GM18508 (cell line): ENCODE data around the gene NOBOX.
"Not testable (repeated sequence)": the region's sequence is repeated elsewhere in the genome, so short reads cannot be mapped to it uniquely, and the experiment has no call there.

Source experiments
- ATAC-seq: cut with Tn5 transposase; IDR thresholded peaks from one replicate; pipeline ENCODE4 v1.9.1; 2021; ENCODE audit warnings: moderate number of reproducible peaks; ENCODE audit not compliant: insufficient read depth, unreplicated experiment

Gene NOBOX

DNA sequence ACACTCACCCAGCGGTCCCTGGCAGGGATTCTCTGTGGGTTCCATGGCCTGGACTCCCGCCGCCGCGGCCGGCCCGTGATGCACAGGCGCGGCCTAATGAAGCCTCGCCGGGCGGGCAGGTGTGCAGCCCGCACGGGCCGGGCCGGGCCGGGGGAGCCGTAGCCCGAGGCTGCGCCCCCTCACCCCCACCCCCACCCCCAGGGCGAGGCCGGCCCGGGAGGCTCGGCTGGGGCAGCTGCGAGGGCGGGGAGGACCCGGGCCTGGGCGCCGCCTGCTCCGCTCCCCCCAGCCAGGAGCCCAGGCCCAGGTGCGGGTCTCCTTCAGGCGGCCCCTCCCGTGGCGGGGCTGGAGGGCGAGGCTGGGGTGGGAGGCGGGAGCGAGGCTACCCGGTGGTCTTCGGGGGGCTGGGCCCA lies at the start of gene NOBOX:
Gene NOBOX (minus strand): TSS at position 45 of the 413 bp plus-strand sequence.
- no peak for ATAC-seq

GRCh38 chr7:144452064-144452463 lies 48.6 kb upstream of the NOBOX start:
- peak; percentile 61 for ATAC-seq

DNA sequence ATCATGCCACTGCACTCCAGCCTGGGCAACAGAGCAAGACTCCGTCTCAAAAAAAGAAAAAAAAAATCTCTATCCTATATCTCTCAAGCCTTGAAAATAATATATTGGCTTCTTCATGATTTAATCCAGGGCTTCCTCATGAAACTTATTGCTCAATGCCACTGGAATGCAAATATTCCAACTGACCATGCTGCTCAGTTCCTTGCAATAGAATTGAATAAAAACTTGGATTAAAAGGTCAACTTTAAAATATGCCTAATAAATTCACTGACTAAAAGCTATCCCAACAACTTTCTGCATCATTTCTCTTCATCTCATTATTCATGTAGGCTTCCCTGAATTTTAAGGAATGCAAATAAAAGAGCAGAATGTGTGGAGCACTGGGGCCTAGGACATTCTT lies 42.1 kb upstream of the NOBOX start:
- no peak for ATAC-seq

DNA sequence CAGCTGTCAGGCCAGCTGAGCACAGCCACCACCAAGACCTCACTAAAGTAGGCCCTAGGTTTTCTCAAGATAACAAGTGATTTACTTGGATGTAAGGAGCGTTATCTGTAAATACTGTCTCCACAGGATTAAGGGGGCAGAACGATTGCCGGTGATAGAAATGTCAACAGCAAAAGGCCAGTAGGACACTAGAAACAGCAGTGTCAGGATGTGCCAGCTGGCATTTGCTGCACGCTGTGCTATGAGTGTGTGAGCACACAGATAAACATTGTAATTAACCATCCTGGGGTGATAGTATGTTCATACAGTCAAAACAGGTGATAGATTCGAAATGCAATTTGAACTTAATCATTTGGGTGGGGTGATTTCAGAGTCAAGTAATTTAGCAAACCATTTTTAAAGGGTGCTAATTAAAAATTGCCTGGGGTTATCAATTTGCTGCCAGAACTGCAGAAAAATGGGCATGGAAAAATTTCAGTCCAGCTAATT lies 36.3 kb upstream of the NOBOX start:
- no peak for ATAC-seq

- ATAC-seq, result no peak
Observed at GRCh38 chr7:144438759-144439158, 35.3 kb upstream of the NOBOX start.

DNA sequence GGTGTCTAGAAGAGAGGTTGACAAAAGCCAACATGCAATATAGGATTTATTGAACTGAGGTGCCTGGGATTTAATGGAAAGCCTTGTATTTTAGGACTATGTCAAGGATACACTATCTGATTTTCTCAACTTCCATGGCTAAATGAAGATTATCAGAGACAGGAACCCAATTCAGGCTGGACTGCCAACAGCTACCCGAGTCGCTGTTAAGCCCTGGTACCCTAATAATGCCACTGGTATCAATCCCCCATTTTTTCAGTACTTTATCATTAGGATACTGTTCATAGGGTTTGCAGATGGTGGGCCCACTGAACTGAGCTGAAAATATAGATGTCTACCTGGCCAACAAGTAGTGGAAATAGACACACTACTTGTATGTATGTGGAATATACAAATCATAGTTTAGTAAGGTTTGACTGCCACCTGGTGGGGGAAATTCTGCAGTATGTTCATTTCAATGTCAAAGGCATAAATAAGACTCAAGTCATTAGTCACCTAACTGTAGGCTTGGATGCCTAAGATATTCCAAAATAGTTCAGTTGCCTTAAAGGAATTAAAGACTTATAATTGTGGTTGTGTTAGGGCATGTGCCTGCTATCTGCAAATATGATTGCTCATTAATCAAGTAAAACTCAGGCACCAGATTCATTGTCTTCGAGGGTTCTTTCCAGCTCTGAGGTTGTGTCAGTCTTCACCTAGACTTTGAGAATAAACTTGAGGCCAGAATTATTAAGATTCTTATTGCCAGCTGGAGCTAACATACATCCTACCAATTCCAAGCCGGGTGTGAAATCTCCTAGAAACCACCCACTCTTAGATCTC lies 34.1 kb upstream of the NOBOX start:
- peak; percentile 74 for ATAC-seq

DNA sequence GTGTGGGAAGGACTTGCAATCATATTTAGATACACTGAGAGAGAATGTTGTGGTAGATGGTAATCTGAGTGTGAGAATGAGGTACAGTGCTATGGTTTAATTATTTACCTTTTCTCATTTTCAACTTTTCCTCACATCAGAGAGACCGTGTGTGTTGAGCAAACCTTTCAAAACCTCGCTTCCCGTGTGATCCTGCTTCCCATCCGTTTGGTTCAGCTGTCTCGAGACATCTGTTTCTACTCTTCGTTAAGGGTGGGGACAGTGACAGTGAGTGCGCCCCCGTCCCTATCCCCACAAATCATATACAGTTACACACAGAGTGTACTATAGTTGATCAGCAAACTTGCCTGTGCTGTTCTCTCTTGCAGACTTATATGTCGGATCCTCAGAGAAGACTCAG lies 33.0 kb upstream of the NOBOX start:
- ATAC-seq, result no peak

DNA sequence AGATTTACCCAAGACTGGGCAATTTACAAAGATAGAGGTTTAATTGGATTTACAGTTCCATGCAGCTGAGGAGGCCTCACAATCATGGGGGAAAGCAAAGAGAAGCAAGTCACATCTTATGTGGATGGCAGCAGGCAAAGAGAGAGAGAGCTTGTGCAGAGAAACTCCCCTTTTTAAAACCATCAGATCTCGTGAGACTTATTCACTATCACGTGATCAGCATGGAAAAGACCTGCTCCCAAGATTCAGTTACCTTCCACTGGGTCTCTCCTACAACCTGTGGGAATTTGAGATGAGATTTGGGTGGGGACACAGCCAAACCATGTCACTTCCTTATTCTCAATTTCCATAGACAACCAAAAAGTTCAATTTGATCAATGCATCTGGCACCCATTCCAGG lies 24.9 kb upstream of the NOBOX start:
- ATAC-seq, result no peak

DNA sequence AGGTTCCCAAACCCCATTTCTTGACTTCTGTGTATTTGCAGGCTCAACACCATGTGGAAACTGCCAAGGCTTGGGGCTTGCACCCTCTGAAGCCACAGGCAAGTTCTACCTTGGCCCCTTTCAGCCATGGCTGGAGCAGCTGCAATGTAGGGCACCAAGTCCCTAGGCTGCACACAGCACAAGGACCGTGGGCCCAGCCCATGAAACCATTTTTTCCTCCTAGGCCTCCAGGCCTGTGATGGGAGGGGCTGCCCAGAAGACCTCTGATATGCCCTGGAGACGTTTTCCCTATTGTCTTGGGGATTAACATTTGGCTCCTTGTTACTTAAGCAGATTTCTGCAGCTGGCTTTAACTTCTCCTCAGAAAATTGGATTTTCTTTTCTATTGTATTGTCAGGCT lies 24.0 kb upstream of the NOBOX start:
- not testable (repeated sequence) for ATAC-seq

GRCh38 chr7:144418931-144419330 lies 15.4 kb upstream of the NOBOX start:
- ATAC-seq, result not testable (repeated sequence)

GRCh38 chr7:144416341-144416740 lies 12.8 kb upstream of the NOBOX start:
- ATAC-seq, result no peak

DNA sequence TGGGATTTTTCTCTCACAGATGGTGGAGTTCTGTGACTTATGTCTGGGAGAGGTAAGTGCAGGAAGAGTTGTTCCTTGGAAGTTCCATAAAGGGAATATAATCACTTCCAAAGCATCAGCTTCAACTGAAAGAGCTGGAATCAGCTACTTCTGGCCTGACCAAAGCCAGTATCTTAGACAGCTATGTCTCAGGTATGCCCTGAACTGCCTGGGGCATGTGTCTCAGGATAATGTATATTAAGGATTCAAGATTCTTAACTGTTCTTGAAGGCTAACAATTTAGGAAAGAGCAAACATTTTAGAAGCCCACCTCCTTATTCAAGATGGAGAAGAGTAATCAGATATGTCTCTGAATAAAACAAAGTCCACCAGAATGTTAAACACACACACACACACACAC lies 12.4 kb upstream of the NOBOX start:
- no peak for ATAC-seq

DNA sequence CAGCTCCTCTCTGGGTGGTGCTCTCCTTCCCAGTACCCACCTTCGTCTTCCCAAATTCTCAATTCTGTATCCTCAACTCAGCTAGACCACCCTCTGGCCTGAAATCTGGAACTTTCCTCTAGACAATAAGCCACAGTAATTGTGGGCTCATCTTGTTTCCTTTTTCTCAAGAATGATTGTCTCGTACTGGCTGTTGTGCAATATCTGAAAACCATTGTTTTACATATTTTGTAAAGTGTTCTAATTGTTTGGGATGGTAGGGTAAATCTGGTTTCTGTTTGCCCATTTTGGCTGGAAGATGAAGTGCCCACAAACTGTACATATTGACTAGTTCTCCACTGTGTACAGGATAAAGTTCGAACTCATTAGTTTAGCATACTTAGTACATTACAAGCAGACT lies 11.3 kb upstream of the NOBOX start:
- ATAC-seq, result no peak

DNA sequence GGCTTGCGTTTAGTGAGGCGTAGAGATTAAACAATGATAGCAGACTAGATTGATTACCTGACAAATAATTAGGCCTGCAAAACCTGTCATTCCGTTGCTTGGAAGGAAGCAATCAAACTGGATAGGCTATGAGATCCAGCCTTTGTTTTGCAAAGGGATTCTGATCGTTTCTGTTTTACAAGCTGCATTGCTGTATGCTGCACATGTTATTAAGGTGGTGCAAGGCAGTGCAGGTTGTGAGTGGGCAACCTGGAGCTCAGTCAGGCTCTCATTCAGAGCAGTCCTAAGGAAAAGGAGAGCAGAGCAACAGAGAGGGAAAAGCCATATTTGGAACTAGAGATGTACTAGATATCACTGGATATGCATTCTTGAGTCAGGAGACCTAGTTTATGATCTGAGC lies 6.9 kb upstream of the NOBOX start:
- ATAC-seq, result no peak

DNA sequence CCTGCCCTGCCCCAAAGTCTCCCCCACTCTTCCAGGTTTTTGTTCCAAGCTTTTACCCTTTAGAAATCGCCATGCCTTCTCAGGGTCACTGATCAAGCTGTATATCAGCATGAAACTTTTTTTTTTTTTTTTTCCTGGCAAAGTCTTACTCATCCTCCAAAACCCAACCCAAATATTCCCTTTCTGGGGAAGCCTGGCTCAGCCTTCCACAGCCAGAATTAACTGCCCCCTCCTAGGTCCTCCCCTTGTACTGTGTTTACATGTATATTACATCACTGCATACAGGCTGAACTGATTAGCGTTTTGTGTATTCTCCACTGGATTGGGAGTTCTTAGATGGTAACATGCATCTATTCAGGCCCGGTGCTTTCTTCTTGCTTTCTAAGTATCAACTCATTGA lies 4.6 kb upstream of the NOBOX start:
- ATAC-seq, result no peak

GRCh38 chr7:144407266-144407931 lies 3.9 kb upstream of the NOBOX start:
- no peak for ATAC-seq

- ATAC-seq, result no peak
Observed at GRCh38 chr7:144404946-144405345, 1.5 kb upstream of the NOBOX start.

- no peak for ATAC-seq
Observed at GRCh38 chr7:144403102-144403501, 391 bp downstream of the NOBOX start.

DNA sequence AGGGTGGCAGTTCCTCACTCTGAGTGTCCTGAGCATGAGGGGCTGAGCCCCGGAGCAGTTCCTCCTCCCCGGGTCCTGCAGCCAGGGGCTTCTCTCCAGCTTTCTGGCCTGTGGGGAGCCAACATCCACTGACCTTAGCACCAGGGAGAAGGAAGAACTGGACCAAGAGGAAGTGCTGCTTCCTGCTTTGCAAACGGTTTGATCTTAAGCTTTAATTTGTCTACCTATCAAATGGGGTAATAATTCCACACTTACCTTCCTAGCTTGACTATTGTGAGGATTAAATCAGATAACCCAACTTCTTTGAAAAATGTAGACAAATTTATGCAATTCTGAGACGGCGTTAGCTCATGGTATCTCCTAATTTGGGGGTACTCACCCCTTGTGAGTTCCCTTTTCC lies 2.0 kb downstream of the NOBOX start:
- no peak for ATAC-seq

DNA sequence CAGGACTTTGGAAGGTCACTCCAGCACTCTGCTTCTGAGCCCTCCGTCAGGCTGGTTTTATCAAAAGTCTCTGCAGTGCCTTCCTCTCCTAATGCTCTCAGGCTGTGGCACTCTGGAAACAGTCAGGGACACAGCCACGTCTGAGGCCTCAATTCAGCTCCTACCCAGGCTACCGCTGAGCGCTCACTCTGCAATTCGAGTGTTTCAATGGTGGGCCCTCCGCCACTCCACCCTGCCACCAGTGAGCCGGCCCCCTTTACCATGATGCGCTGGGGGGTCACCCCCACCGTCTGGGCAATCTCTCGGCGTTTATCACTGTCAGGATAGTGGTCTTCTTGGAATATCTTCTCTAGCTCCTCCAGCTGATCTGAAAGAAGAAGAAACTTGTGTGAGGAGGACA lies 3.5 kb downstream of the NOBOX start:
- ATAC-seq, result no peak

GRCh38 chr7:144398911-144399310 lies 4.6 kb downstream of the NOBOX start:
- no peak for ATAC-seq

DNA sequence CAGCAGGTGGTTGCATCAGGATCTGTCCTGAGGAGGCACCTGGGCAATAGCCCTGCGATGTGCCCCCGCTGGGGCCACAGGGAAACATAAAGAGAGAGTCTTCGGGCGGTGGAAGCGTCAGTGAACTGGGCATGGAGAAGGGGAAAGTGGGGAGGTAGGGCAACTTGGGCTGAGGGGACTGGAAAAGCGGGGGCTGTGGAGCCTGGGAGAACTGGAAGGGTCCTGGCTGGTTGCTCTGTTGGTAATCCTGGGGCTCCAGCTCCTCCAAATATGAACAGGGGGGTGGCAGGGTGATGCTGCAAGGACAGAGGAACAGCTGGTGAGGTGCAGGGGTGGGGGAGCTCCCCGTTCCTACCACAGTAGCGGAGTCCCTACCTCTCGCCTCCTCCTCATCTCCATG lies 5.2 kb downstream of the NOBOX start:
- no peak for ATAC-seq
